H1 (cell line): ENCODE measurements around the gene LSM4. TPM values are rescaled to one million over a fixed set of nuclear protein-coding genes. Genes with fewer than 3 reads are reported as not detected.

Experiments used
- CTCF ChIA-PET: fragments of 300-600 bp; sonication (Branson Sonifier 250); formaldehyde crosslinking; loops from one replicate; lab custom pipeline; 2021; ENCODE audit not compliant: partially characterized antibody; lab: Charles Lee
- POLR2A ChIA-PET: fragments of 300-600 bp; sonication (Branson Sonifier 250); formaldehyde crosslinking; loops from one replicate; lab custom pipeline; 2021; ENCODE audit warnings: inconsistent platforms; ENCODE audit not compliant: partially characterized antibody; lab: Charles Lee
- DNase-seq, 2 experiments: peaks; one replicate each; pipeline versions ENCODE4 v3.0.0 to v3.0.0-alpha.2; 2010 to 2022; ENCODE audit warnings: low spot score in 2 of 2, low read depth in 1 of 2, mixed read lengths in 1 of 2
- FAIRE-seq: peaks from 2 replicates; lab custom pipeline; 2011; peaks lifted over from hg19 to GRCh38; lab: Jason Lieb, UNC
- H2AFZ ChIP-seq: 2 replicates; pipeline ENCODE4 v1.8.1; 2012; ENCODE audit warnings: low read length, inconsistent platforms
- H2AK5ac ChIP-seq: 2 replicates; pipeline ENCODE4 v1.6.1; 2013; ENCODE audit warnings: low read depth, low read length
- H2BK120ac ChIP-seq: replicated peaks from 2 replicates; pipeline ENCODE3; 2013; ENCODE audit warnings: low read depth, low read length, inconsistent platforms
- H2BK12ac ChIP-seq: 2 replicates; pipeline ENCODE4 v1.6.1; 2013; ENCODE audit warnings: low read depth, low read length
- H2BK15ac ChIP-seq: 2 replicates; pipeline ENCODE4 v1.6.1; 2013; ENCODE audit warnings: low read length
- H2BK20ac ChIP-seq: 2 replicates; pipeline ENCODE4 v1.6.1; 2013; ENCODE audit warnings: low read length
- H2BK5ac ChIP-seq: 2 replicates; pipeline ENCODE4 v1.6.1; 2013; ENCODE audit warnings: low read depth, low read length
- H3K14ac ChIP-seq: 2 replicates; pipeline ENCODE4 v1.6.1; 2013; ENCODE audit warnings: inconsistent platforms; ENCODE audit not compliant: insufficient read length
- H3K18ac ChIP-seq: 2 replicates; pipeline ENCODE4 v1.6.1; 2013; ENCODE audit warnings: low read length; ENCODE audit errors: extremely low read depth
- H3K23ac ChIP-seq: 2 replicates; pipeline ENCODE4 v1.6.1; 2013; ENCODE audit warnings: inconsistent platforms; ENCODE audit not compliant: insufficient read length
- H3K23me2 ChIP-seq: 2 replicates; pipeline ENCODE4 v1.6.1; 2013; ENCODE audit warnings: low read depth, low read length
- H3K27ac ChIP-seq: 2 replicates; pipeline ENCODE4 v1.6.1; 2011; ENCODE audit warnings: low read depth, low read length, inconsistent platforms
- H3K27me3 ChIP-seq, 4 experiments: replicated peaks in 1 of 4; 1 replicate in 1 of 4; 2 replicates in 3 of 4; pipeline versions ENCODE4 v1.6.1 to v1.8.1; 2011 to 2013; ENCODE audit warnings: low read length in 3 of 4, mild to moderate bottlenecking in 3 of 4, inconsistent platforms in 2 of 4, mixed read lengths in 2 of 4, moderate library complexity in 1 of 4; ENCODE audit not compliant: control insufficient read depth in 3 of 4, insufficient read depth in 3 of 4; ENCODE audit errors: extremely low read depth in 1 of 4
- H3K36me3 ChIP-seq, 4 experiments: 2 replicates each; pipeline versions ENCODE4 v1.6.1 to v1.8.1; 2011 to 2013; ENCODE audit warnings: mild to moderate bottlenecking in 4 of 4, low read length in 3 of 4, moderate library complexity in 2 of 4, control low read depth in 1 of 4, inconsistent platforms in 1 of 4; ENCODE audit not compliant: insufficient read depth in 4 of 4, control insufficient read depth in 2 of 4
- H3K4ac ChIP-seq: replicated peaks from 2 replicates; pipeline ENCODE3; 2013; ENCODE audit warnings: low read length, low read depth, mixed read lengths, inconsistent platforms; ENCODE audit not compliant: insufficient read length
- H3K4me1 ChIP-seq, 4 experiments: replicated peaks in 1 of 4; 1 replicate in 1 of 4; 2 replicates in 3 of 4; pipeline versions ENCODE4 v1.6.1 to v1.8.1; 2011 to 2013; ENCODE audit warnings: low read length in 3 of 4, inconsistent platforms in 2 of 4, mixed read lengths in 1 of 4; ENCODE audit not compliant: insufficient read depth in 4 of 4, control insufficient read depth in 3 of 4
- H3K4me2 ChIP-seq, 2 experiments: 2 replicates each; pipeline versions ENCODE4 v1.6.1 to v1.8.1; 2011 to 2013; ENCODE audit warnings: low read depth in 2 of 2, low read length in 2 of 2, control low read depth in 1 of 2, inconsistent platforms in 1 of 2, mild to moderate bottlenecking in 1 of 2; ENCODE audit not compliant: insufficient read depth in 1 of 2
- H3K4me3 ChIP-seq, 4 experiments: fragments of 200-600, 300-600 bp in 1 of 4; sonication (generic), shearing (Covaris generic), sonication (Bioruptor Twin) in 1 of 4; 2 replicates each; pipeline versions ENCODE4 v1.5.1 to v1.8.1; 2011 to 2016; ENCODE audit warnings: low read length in 4 of 4, low read depth in 3 of 4, control low read depth in 2 of 4, inconsistent platforms in 2 of 4, mild to moderate bottlenecking in 2 of 4, mixed read lengths in 1 of 4, moderate library complexity in 1 of 4; ENCODE audit not compliant: insufficient read depth in 2 of 4; ENCODE audit errors: extremely low read depth in 1 of 4
- H3K56ac ChIP-seq: replicated peaks from 2 replicates; pipeline ENCODE3; 2013; ENCODE audit warnings: low read depth, mild to moderate bottlenecking, mixed read lengths, low read length, inconsistent platforms; ENCODE audit not compliant: insufficient read length
- H3K79me1 ChIP-seq: 2 replicates; pipeline ENCODE4 v1.6.1; 2013; ENCODE audit warnings: low read depth, low read length, control low read depth
- H3K79me2 ChIP-seq, 2 experiments: 2 replicates each; pipeline versions ENCODE4 v1.6.1 to v1.8.1; 2012 to 2013; ENCODE audit warnings: low read length in 2 of 2, mild to moderate bottlenecking in 2 of 2, inconsistent platforms in 1 of 2; ENCODE audit not compliant: insufficient read depth in 2 of 2, control insufficient read depth in 1 of 2
- H3K9ac ChIP-seq, 4 experiments: replicated peaks in 1 of 4; 1 replicate in 1 of 4; 2 replicates in 3 of 4; pipeline versions ENCODE4 v1.6.1 to v1.8.1; 2011 to 2013; ENCODE audit warnings: low read depth in 3 of 4, low read length in 3 of 4, control low read depth in 2 of 4, mild to moderate bottlenecking in 2 of 4, moderate library complexity in 2 of 4, inconsistent platforms in 1 of 4; ENCODE audit errors: extremely low read depth in 1 of 4
- H3K9me3 ChIP-seq, 2 experiments: 2 replicates each; pipeline versions ENCODE4 v1.6.1 to v1.8.1; 2012 to 2013; ENCODE audit warnings: mild to moderate bottlenecking in 2 of 2, moderate library complexity in 2 of 2, control low read depth in 1 of 2, inconsistent platforms in 1 of 2, low read depth in 1 of 2, low read length in 1 of 2, mixed read lengths in 1 of 2; ENCODE audit not compliant: insufficient read depth in 2 of 2
- H4K20me1 ChIP-seq, 2 experiments: replicated peaks in 1 of 2; 2 replicates each; pipeline versions ENCODE3 to v1.8.1; 2011 to 2013; ENCODE audit warnings: inconsistent platforms in 2 of 2, low read length in 2 of 2, mild to moderate bottlenecking in 1 of 2; ENCODE audit not compliant: insufficient read depth in 2 of 2, control insufficient read depth in 1 of 2
- H4K5ac ChIP-seq: 2 replicates; pipeline ENCODE4 v1.6.1; 2013; ENCODE audit warnings: low read length, low read depth, mixed read lengths, inconsistent platforms; ENCODE audit not compliant: insufficient read length
- H4K8ac ChIP-seq: 2 replicates; pipeline ENCODE4 v1.8.0; 2013; ENCODE audit warnings: mild to moderate bottlenecking, moderate library complexity, low read length, inconsistent platforms; ENCODE audit not compliant: insufficient read depth; ENCODE audit errors: extremely low read depth
- H4K91ac ChIP-seq: replicated peaks from 2 replicates; pipeline ENCODE3; 2013; ENCODE audit warnings: low read length, mixed read lengths, inconsistent platforms; ENCODE audit not compliant: insufficient read length
- BCL11A ChIP-seq, 2 experiments: IDR thresholded peaks; one replicate each; pipeline ENCODE4 v1.6.1; 2011; ENCODE audit warnings: low read depth in 2 of 2, low read length in 2 of 2, mild to moderate bottlenecking in 2 of 2
- CEBPB ChIP-seq: IDR thresholded peaks from 2 replicates; pipeline ENCODE4 v1.6.1; 2012; ENCODE audit warnings: low read depth, low read length
- CHD2 ChIP-seq: IDR thresholded peaks from 2 replicates; pipeline ENCODE4 v1.6.1; 2012; ENCODE audit warnings: low read length, improper control_type of control experiment
- EGR1 ChIP-seq: IDR thresholded peaks from 2 replicates; pipeline ENCODE4 v1.6.1; 2011; ENCODE audit warnings: low read depth, low read length, borderline replicate concordance
- EP300 ChIP-seq, 2 experiments: IDR thresholded peaks; 1 replicate in 1 of 2; 2 replicates in 1 of 2; pipeline ENCODE4 v1.6.1; 2011 to 2012; ENCODE audit warnings: low read depth in 2 of 2, low read length in 2 of 2, mild to moderate bottlenecking in 2 of 2, borderline replicate concordance in 1 of 2, inconsistent platforms in 1 of 2, moderate library complexity in 1 of 2
- RAD21 ChIP-seq, 2 experiments: IDR thresholded peaks in 1 of 2; conservative IDR thresholded peaks in 1 of 2; 2 replicates each; pipeline ENCODE4 v1.6.1; 2011; ENCODE audit warnings: low read depth in 2 of 2, low read length in 2 of 2, improper control_type of control experiment in 1 of 2, inconsistent platforms in 1 of 2, mild to moderate bottlenecking in 1 of 2, moderate library complexity in 1 of 2
- RFX5 ChIP-seq: IDR thresholded peaks from 2 replicates; pipeline ENCODE4 v1.6.1; 2011; ENCODE audit warnings: low read depth, low read length, improper control_type of control experiment, borderline replicate concordance
- SAP30 ChIP-seq: fragments of 300-600 bp; sonication (generic); IDR thresholded peaks from 2 replicates; pipeline ENCODE4 v1.7.1; 2012; ENCODE audit warnings: low read length, moderate library complexity, mild to moderate bottlenecking, inconsistent platforms; ENCODE audit not compliant: insufficient read depth, insufficient replicate concordance
- TEAD4 ChIP-seq: IDR thresholded peaks from 2 replicates; pipeline ENCODE4 v1.6.1; 2012; ENCODE audit warnings: low read depth, low read length, inconsistent platforms, mixed read lengths
- WGBS, 2 experiments: shearing (Covaris generic) in 1 of 2; methylation state at CpG; one replicate each; pipeline versions ENCODE4 v1.1.6 to v1.1.7; 2013 to 2015; ENCODE audit warnings: low lambda C conversion rate in 2 of 2, mixed read lengths in 2 of 2, inconsistent platforms in 1 of 2, low coverage in 1 of 2, missing lambda C conversion rate in 1 of 2; ENCODE audit not compliant: insufficient replicate concordance in 2 of 2, insufficient coverage in 1 of 2, insufficient read length in 1 of 2; ENCODE audit errors: extremely low coverage in 1 of 2, missing lambda C conversion rate in 1 of 2; 5-methylcytosine and 5-hydroxymethylcytosine counted together
- polyA plus RNA-seq, 7 experiments: library from polyadenylated mRNA; depleted of rRNA in 3 of 7; stranded (reverse) in 5 of 7; unstranded in 2 of 7; fragments of >200 nt in 5 of 7; fragments of 200-250 nt in 2 of 7; gene quantifications; 1 replicate in 5 of 7; 2 replicates in 1 of 7; 4 replicates in 1 of 7; pipeline versions ENCODE4 v1.2.1 to v1.2.3, GENCODE V29; 2011 to 2013; ENCODE audit warnings: missing spikeins in 2 of 7, mixed read lengths in 2 of 7
- total RNA-seq: library from RNA; stranded (reverse); fragmentation: NEBNext Ultra II Directional; extraction: Animal tissue kit (Norgen Biotek cat#: 25700); gene quantifications from 2 replicates; pipeline ENCODE4 v1.2.1, GENCODE V29; 2021
- TF ChIP-seq, protein P1 (sequence below): IDR thresholded peaks from 2 replicates; pipeline ENCODE4 v1.6.1; 2012; ENCODE audit warnings: inconsistent platforms
- TF ChIP-seq, protein P2 (sequence below): IDR thresholded peaks from 2 replicates; pipeline ENCODE4 v1.6.1; 2011; ENCODE audit warnings: low read depth, mild to moderate bottlenecking, low read length; ENCODE audit not compliant: insufficient read depth

LSM4 gene
- total and polyA plus RNA-seq, 2 of the 8 experiments (the other 6 are each of a cell fraction or from before 2014, with no cell fraction given), result 302 to 319 TPM

DNA sequence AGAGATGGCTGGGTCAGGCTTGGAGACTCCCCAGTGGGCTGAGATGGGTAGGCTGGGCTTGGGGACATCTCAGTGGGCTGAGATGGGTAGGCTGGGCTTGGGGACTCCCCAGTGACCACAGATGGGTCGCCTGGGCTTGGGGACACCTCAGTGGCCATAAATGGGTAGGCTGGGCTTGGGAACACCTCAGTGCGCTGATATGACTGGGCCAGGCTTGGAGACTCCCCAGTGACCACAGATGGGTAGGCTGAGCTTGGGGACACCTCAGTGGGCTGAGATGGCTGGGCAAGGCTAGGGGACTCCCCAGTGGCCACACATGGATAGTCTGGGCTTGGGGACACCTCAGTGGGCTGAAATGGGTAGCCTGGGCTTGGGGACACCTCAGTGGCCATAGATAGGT, 61.4 kb downstream of the LSM4 start:
- Histone ChIP-seq H3K27me3 (peaks cover 0 to 10% (median 0%) of the 10 kb centered on the region in 4 experiments; a peak in 3 of 7 replicates), H2BK120ac (no peak overlapping the region), H2BK12ac (no peak overlapping the region), H2AK5ac (no peak overlapping the region), H3K36me3 (no peaks in the 10 kb centered on the region), H3K56ac (no peak overlapping the region), H3K79me1 (no peaks in the 10 kb centered on the region; the same call in 1 of the 2 replicates), H3K9ac (no peak overlapping the region), H3K4ac (no peak overlapping the region), H2BK5ac (no peak overlapping the region), H3K18ac (no peak overlapping the region), H4K5ac (no peak overlapping the region), H4K20me1 (peaks cover 0 to 1% of the 10 kb centered on the region in 2 experiments), H3K79me2 (no peaks in the 10 kb centered on the region), H3K23ac (no peak overlapping the region), H2BK15ac (no peak overlapping the region), H3K4me3 (no peak overlapping the region), H4K8ac (no peak overlapping the region), H2BK20ac (no peak overlapping the region), H2AFZ (no peak overlapping the region), H3K9me3 (no peaks in the 10 kb centered on the region), H4K91ac (no peak overlapping the region), H3K27ac (no peak overlapping the region), H3K4me1 (no peaks in the 10 kb centered on the region), H3K4me2 (no peak overlapping the region), H3K14ac (no peak overlapping the region), H3K23me2 (no peaks in the 10 kb centered on the region)
- 62% methylated on average over 2 of the region's 2 CpGs; no CpG with 5 or more reads in 1 of the 2 experiments for WGBS, 2 experiments
- FAIRE-seq (no peak), DNase-seq (no peak)
- POLR2A ChIA-PET, result interaction anchor here (0.7 to 3.8 kb wide), 6 partner anchors 9 to 30 kb away, joined by 3 to 19 read pairs (median 4); partner anchors contain the start of gene JUND
- CTCF ChIA-PET, result interaction anchor here (0.5 to 18.7 kb wide), 6 partner anchors 9 to 92 kb away, joined by 3 to 305 read pairs (median 18); partner anchors contain the start of gene RAB3A
- no peak for TF ChIP-seq RAD21 (IDR thresholded peaks at IDR 0.05 in 1 of 2, conservative IDR thresholded peaks at IDR 0.05 in 1 of 2; ENCODE audit: low read depth in 2 of 2, low read length in 2 of 2)
- TF ChIP-seq CHD2, result no peak
- TF ChIP-seq EP300 (IDR thresholded peaks at IDR 0.05; ENCODE audit: borderline replicate concordance in 1 of 2, low read depth in 2 of 2, low read length in 2 of 2), result no peak
- TF ChIP-seq RFX5, result no peak
- TF ChIP-seq, protein P1, sequence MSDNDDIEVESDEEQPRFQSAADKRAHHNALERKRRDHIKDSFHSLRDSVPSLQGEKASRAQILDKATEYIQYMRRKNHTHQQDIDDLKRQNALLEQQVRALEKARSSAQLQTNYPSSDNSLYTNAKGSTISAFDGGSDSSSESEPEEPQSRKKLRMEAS, result no peak
- no peak for TF ChIP-seq TEAD4
- TF ChIP-seq SAP30, result no peak
- TF ChIP-seq BCL11A (IDR thresholded peaks at IDR 0.05; ENCODE audit: low read depth in 2 of 2, low read length in 2 of 2), result no peak
- TF ChIP-seq CEBPB, result no peak
- TF ChIP-seq, protein P2, sequence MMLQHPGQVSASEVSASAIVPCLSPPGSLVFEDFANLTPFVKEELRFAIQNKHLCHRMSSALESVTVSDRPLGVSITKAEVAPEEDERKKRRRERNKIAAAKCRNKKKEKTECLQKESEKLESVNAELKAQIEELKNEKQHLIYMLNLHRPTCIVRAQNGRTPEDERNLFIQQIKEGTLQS, result no peak
- no peak for TF ChIP-seq EGR1
